Body of pancreas (tissue), 4 donors: ENCODE results near the gene TRNP1. TPM values are rescaled to one million over a fixed set of nuclear protein-coding genes. Genes with fewer than 3 reads are reported as not detected.

Source experiments
- ATAC-seq: fragments of 150-250 bp; one replicate; pipeline ENCODE4 v1.9.1; 2016
- DNase-seq, 4 donors: peaks; one replicate each; pipeline ENCODE4 v3.0.0-alpha.2; 2019
- H3K27ac ChIP-seq, 4 donors: fragments of 200-600 bp; sonication (generic); 1 replicate in 3 of 4; 2 replicates in 1 of 4; pipeline versions ENCODE4 v1.5.1 to v1.6.1; 2016 to 2019; ENCODE audit warnings: mild to moderate bottlenecking in 1 of 4, mixed read lengths in 1 of 4, moderate library complexity in 1 of 4
- H3K27me3 ChIP-seq, 2 donors: fragments of 200-600 bp; sonication (generic); one replicate each; pipeline ENCODE4 v1.6.0; 2016; ENCODE audit warnings: mild to moderate bottlenecking in 1 of 2
- H3K36me3 ChIP-seq, 2 donors: fragments of 200-600 bp; sonication (generic); replicated peaks in 1 of 2; 2 replicates each; pipeline ENCODE4 v1.5.1; 2016; ENCODE audit warnings: low read depth in 2 of 2; ENCODE audit not compliant: insufficient read depth in 1 of 2
- H3K4me1 ChIP-seq: fragments of 200-600 bp; sonication (generic); one replicate; pipeline ENCODE4 v1.6.0; 2016
- H3K4me3 ChIP-seq, 2 donors: fragments of 200-600 bp; sonication (generic); 1 replicate in 1 of 2; 2 replicates in 1 of 2; pipeline ENCODE4 v1.5.1; 2016 to 2019
- H3K9me3 ChIP-seq, 3 donors: fragments of 200-600 bp; sonication (generic); 1 replicate in 2 of 3; 2 replicates in 1 of 3; pipeline ENCODE4 v1.5.1; 2016
- CTCF ChIP-seq, 7 experiments: fragments of 450-650 bp in 4 of 7; fragments of 200-600 bp in 3 of 7; sonication (generic) in 3 of 7; IDR thresholded peaks; one replicate each; pipeline ENCODE4 v1.5.1; 2016 to 2019; ENCODE audit warnings: antibody characterized with exemption in 7 of 7
- POLR2A ChIP-seq, 3 donors: fragments of 450-650 bp; IDR thresholded peaks; one replicate each; pipeline ENCODE4 v1.6.1; 2016; ENCODE audit warnings: antibody characterized with exemption in 3 of 3, mild to moderate bottlenecking in 2 of 3
- WGBS, 2 donors: methylation state at CpG; one replicate each; pipeline ENCODE4 v1.1.5; 2017; 5-methylcytosine and 5-hydroxymethylcytosine counted together
- intact Hi-C: fragments of 100-400 bp; cut with DNase I; formaldehyde crosslinking; loops from one replicate; pipeline ENCODE4 v1.15.1; 2023
- total RNA-seq, 2 donors: library from RNA; depleted of rRNA; stranded (reverse); fragments of >200 nt; gene quantifications; one replicate each; pipeline ENCODE4 v1.1.0, GENCODE V29; 2016

The TRNP1 gene
- total RNA-seq, 2 donors from 2014 or later, result 17.1 to 32.6 TPM

GRCh38 chr1:26949266-26949925 lies 44.1 kb upstream of the TRNP1 start:
- Histone ChIP-seq H3K27ac (peak overlapping the region in 1 of 4 donors; percentile 7), H3K4me3 (no peak overlapping the region), H3K4me1 (peaks cover 18% of the 10 kb centered on the region), H3K9me3 (no peaks in the 10 kb centered on the region), H3K27me3 (no peaks in the 10 kb centered on the region), H3K36me3 (no peaks in the 10 kb centered on the region)
- ATAC-seq, result no peak
- intact Hi-C loops, result no loop called here
- TF ChIP-seq CTCF (IDR thresholded peaks at IDR 0.05), result no peak
- no peak for TF ChIP-seq POLR2A (IDR thresholded peaks at IDR 0.05)
- no peak for DNase-seq
- 75 to 94% methylated on average over 1 of the region's 1 CpG for WGBS, 2 donors

GRCh38 chr1:26949926-26950319 lies 43.6 kb upstream of the TRNP1 start:
- 72 to 88% methylated on average over 3 of the region's 3 CpGs for WGBS, 2 donors
- Histone ChIP-seq H3K27ac (peak overlapping the region in 2 of 4 donors; percentile 7), H3K27me3 (no peaks in the 10 kb centered on the region), H3K4me1 (peaks cover 18% of the 10 kb centered on the region), H3K4me3 (no peak overlapping the region), H3K36me3 (no peaks in the 10 kb centered on the region), H3K9me3 (no peaks in the 10 kb centered on the region)
- TF ChIP-seq CTCF (IDR thresholded peaks at IDR 0.05) (no peak), POLR2A (IDR thresholded peaks at IDR 0.05) (no peak)
- DNase-seq (no peak), ATAC-seq (no peak)
- intact Hi-C loops, result no loop called here

- TF ChIP-seq CTCF (IDR thresholded peaks at IDR 0.05), result no peak
- Histone ChIP-seq H3K4me1 (peaks cover 11% of the 10 kb centered on the region), H3K27ac (no peak overlapping the region), H3K4me3 (no peak overlapping the region), H3K9me3 (no peaks in the 10 kb centered on the region), H3K36me3 (no peaks in the 10 kb centered on the region), H3K27me3 (no peaks in the 10 kb centered on the region)
- WGBS, 2 donors, result 72 to 74% methylated on average over 6 to 8 of the region's 8 CpGs
- ATAC-seq (no peak), DNase-seq (peak in 2 of 4 donors; percentile 18 to 34)
- intact Hi-C loops, result no loop called here
These were observed 42.9 kb upstream of the TRNP1 start for GRCh38 chr1:26950602-26951001.

- DNase-seq (no peak), ATAC-seq (no peak)
- TF ChIP-seq CTCF (IDR thresholded peaks at IDR 0.05) (no peak), POLR2A (IDR thresholded peaks at IDR 0.05) (no peak)
- H3K9me3 ChIP-seq, result no peaks in the 10 kb centered on the region
- intact Hi-C loops, result no loop called here
- H3K27me3 ChIP-seq, result no peaks in the 10 kb centered on the region
- no peak overlapping the region for H3K27ac ChIP-seq
- no peaks in the 10 kb centered on the region for H3K36me3 ChIP-seq
- peaks cover 5% of the 10 kb centered on the region for H3K4me1 ChIP-seq
- 95 to 100% methylated on average over 3 to 14 of the region's 14 CpGs for WGBS, 2 donors
- H3K4me3 ChIP-seq, result no peak overlapping the region
These were observed 42.3 kb upstream of the TRNP1 start for GRCh38 chr1:26951216-26951615.
